Retinal pigment epithelial cell (primary cell): Measurements from ENCODE around the gene HPSE.
"Not testable (repeated sequence)": the region's sequence is repeated elsewhere in the genome, so short reads cannot be mapped to it uniquely, and the experiment has no call there.

Experiments used
- DNase-seq: peaks from one replicate; pipeline ENCODE4 v3.0.0-alpha.2; 2010; ENCODE audit warnings: low read depth
- H3K4me3 ChIP-seq: 2 replicates; pipeline ENCODE4 v1.5.1; 2011; ENCODE audit warnings: mild to moderate bottlenecking, low read length, control low read depth, moderate library complexity
- CTCF ChIP-seq: conservative IDR thresholded peaks from 2 replicates; pipeline ENCODE4 v1.5.1; 2011; ENCODE audit warnings: low read depth, low read length, control low read depth, inconsistent platforms

The HPSE gene

GRCh38 chr4:83282049-83282535, 52.6 kb downstream of the HPSE start:
- no peak for DNase-seq
- no peak overlapping the region for H3K4me3 ChIP-seq
- peak; percentile 73 for TF ChIP-seq CTCF

GRCh38 chr4:83281307-83281706, 53.3 kb downstream of the HPSE start:
- no peak for DNase-seq
- TF ChIP-seq CTCF: no peak

GRCh38 chr4:83276299-83277040, 58.2 kb downstream of the HPSE start:
- H3K4me3 ChIP-seq: no peak overlapping the region
- no peak for DNase-seq
- TF ChIP-seq CTCF: no peak

More at GRCh38 chr4:83281307-83281706, 53.3 kb downstream of the HPSE start:
- no peak overlapping the region for H3K4me3 ChIP-seq

- DNase-seq: not testable (repeated sequence)
These were observed 60.7 kb downstream of the HPSE start for GRCh38 chr4:83273926-83274325.

GRCh38 chr4:83272900-83273299, 61.7 kb downstream of the HPSE start:
- H3K4me3 ChIP-seq: no peak overlapping the region
- DNase-seq: no peak
- no peak for TF ChIP-seq CTCF

More at GRCh38 chr4:83273926-83274325, 60.7 kb downstream of the HPSE start:
- H3K4me3 ChIP-seq: not testable (repeated sequence)

- TF ChIP-seq CTCF: no peak
- no peak for DNase-seq
- H3K4me3 ChIP-seq: no peak overlapping the region
These were observed 65.4 kb downstream of the HPSE start for GRCh38 chr4:83269256-83269655.

GRCh38 chr4:83268491-83268890, 66.2 kb downstream of the HPSE start:
- no peak overlapping the region for H3K4me3 ChIP-seq
- no peak for DNase-seq
- TF ChIP-seq CTCF: no peak
